NCI-H2227 treated with DMSO at 0.1 percent for 48 hours (cell line): Measurements from ENCODE around the gene BTNL9.
"Not testable (repeated sequence)": the region's sequence is repeated elsewhere in the genome, so short reads cannot be mapped to it uniquely, and the experiment has no call there.

Source experiments
- DNase-seq: peaks from one replicate; lab custom pipeline; 2025; lab: John Stamatoyannopoulos, UW

BTNL9 gene

GRCh38 chr5:181039931-181040630 is at the start of gene BTNL9:
Gene BTNL9, plus strand, starts transcription at chr5:181040266. Its CDS starts 5,224 bp downstream, at chr5:181045490.
- no peak for DNase-seq

- DNase-seq = no peak
These were observed 49.2 kb upstream of the BTNL9 start for GRCh38 chr5:180990882-180991242.

DNA sequence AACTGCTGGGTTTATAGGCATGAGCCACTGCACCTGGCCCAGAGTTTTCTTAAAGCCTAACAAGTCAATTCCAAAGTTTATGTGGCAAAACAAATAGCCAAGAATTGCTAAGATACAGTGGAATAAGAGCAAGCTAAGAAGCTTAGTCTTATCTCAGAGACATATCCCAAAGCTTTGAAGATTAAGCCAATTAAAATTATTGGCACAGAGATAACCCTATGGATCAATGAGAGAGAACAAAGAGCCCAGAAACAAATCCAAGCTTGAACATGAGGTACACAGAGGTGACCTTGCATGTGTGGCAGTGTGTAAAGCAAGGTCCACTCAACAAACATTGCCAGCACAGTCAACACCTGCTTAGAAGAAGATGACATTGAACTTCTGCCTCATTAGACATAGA is 38.1 kb upstream of the BTNL9 start:
- DNase-seq = no peak

DNA sequence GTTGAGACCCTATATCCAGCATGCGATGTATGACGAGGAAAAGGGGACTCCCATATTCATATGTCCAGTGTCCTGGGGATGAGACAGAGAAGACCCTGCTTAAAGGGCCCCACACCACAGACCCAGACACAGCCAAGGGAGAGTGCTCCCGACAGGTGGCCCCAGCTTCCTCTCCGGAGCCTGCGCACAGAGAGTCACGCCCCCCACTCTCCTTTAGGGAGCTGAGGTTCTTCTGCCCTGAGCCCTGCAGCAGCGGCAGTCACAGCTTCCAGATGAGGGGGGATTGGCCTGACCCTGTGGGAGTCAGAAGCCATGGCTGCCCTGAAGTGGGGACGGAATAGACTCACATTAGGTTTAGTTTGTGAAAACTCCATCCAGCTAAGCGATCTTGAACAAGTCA is 34.3 kb upstream of the BTNL9 start:
- DNase-seq = no peak

DNA sequence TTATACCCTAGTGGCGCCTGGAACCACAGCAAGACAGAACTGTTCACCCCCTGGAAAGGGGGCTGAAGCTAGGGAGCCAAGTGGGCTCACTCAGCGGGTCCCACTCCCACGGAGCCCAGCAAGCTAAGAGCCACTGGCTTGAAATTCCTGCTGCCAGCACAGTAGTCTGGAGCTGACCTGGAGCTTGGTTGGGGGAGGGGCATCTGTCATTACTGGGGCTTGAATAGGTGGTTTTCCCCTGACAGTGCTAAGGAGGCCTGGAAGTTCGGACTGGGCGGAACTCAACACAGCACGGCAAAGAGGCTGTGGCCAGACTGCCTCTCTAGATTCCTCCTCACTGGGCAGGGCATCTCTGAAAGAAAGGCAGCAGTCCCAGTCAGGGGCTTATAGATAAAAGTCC is 31.9 kb upstream of the BTNL9 start:
- no peak for DNase-seq

DNA sequence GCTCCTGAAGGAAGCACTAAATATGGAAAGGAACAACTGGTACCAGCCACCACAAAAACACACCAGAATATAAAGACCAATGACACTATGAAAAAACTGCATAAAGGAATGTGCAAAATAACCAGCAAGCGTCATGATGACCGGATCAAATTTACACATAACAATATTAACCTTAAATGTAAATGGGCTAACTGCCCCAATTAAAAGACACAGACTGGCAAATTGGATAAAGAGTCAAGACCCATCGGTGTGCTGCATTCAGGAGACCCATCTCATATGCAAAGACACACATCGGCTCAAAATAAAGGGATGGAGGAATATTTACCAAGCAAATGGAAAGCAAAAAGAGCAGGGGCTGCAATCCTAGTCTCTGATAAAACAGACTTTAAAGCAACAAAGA is 30.0 kb upstream of the BTNL9 start:
- DNase-seq = not testable (repeated sequence)

DNA sequence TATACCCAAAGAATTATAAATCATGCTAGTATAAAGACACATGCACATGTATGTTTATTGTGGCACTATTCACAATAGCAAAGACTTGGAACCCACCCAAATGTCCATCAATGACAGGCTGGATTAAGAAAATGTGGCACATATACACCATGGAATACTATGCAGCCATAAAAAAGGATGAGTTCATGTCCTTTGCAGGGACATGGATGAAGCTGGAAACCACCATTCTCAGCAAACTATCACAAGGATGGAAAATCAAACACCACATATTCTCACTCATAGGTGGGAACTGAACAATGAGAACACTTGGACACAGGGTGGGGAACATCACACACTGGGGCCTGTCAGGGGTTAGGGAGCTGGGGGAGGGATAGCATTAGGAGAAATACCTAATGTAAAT is 25.4 kb upstream of the BTNL9 start:
- DNase-seq = not testable (repeated sequence)

DNA sequence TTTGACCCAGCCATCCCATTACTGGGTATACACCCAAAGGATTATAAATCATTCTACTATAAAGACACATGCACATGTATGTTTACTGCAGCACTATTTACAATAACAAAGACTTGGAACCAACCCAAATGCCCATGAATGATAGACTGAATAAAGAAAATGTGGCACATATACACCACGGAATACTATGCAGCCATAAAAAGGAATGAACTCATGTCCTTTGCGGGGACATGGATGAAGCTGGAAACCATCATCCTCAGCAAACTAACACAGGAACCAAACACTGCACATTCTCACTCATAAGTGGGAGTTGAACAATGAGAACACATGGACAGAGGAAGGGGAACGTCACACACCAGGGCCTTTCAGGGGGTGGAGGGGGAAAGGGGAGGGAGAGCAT is 22.6 kb upstream of the BTNL9 start:
- not testable (repeated sequence) for DNase-seq

DNA sequence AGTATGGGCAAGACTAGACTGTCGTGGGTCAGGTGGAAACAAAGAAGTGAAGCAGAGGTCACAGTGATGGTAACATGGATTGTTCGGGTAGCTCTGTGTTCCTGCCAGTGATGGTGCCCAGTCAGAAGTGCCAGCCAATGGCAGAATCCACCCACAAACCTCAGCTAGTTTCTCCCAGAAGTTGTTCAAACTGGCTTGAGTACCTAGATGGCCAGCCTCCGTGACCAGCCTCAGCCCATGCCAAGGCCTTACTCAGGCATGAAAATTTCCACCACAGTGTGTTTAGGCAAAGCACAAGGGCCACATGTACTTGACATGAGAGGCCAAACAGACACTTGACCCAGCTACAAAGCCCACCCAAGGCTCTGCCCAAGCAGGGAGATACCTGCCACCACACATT is 19.4 kb upstream of the BTNL9 start:
- DNase-seq = no peak

- no peak for DNase-seq
These were observed 15.6 kb upstream of the BTNL9 start for GRCh38 chr5:181024245-181025064.

DNA sequence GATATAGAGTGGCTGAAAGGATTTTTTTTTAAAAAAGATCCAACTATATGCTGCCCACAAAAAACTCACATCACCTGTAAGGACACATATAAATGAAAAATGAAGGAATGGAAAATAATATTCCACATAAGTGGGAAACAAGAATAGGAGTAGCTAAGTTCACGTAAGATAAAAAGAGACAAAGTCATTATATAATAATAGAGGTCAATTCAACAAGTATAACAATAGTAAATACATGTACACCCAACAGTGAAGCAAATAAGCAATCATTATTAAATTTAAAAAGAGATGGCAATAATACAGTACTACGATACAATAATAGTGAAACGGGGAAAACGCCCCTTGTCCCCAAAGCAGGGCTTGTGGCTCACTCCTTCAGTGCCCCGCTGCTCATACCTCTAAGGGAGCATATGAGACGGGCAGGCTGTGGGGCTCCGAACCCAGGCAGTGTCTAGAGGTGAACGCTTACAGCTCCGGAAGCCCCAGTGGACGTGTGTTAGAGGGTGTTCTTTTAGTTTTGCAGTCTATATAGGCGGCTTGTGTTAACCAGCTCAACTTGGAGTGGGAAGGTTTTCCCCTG is 12.5 kb upstream of the BTNL9 start:
- DNase-seq = no peak

- no peak for DNase-seq
These were observed 11.8 kb upstream of the BTNL9 start for GRCh38 chr5:181028032-181028819.

DNA sequence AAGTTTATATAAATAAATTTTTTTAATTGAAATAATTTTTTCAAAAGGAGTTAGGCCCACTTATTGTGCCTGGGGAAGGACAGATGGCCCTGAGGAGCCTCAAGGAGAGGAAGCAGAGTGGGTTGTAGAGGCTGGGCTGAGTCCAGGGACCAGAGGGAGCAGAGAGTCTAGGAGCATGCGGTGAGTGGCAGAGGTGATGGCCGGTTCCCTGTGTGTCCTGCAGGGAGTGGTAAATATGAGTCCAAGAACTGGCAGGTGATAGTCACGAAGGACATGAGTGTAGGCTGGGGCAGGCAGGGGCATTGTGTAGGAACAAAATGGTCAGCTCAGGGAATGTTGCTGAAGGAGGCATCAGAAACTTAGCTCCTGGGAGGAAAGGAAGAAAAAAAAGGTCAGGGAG is 8.3 kb upstream of the BTNL9 start:
- DNase-seq = no peak

DNA sequence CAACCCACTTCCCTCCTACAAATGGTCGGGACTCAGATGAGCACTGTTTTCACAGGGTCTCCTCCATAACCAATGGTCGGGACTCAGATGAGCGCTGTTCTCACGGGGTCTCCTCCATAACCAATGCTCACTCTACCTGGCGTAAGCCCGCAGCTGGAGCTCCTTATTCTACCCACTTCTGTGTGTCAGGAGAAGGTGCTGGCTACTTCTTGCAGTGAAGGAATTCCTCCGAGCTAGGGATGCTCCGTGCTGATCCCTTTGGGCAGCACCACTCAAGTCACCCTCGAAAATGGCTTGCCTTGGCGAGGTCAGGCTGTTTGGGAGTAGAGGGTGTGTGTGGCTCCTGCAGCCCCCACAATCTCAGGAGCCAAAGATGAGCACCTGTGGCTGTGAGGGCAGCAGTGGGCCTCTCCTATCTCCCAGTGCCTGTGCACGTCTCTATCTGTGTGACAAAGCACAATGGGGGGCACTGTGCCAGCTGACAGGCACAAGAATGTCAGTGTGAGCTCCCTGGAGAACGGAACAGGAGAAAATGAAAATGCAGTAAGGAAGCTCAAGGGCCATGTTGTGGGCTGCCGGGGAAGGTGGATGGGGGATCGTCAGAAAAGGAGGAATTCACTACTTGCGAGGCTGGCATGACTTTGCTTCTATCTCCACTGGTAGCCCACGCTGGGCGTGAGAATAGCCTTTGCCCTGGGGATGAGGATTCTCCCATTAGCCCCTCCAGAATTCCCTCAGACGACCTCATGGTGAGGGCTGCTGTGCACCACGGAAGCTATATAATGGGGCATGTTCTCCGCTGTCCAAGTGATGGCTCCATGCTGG is 3.9 kb upstream of the BTNL9 start:
- DNase-seq = no peak

GRCh38 chr5:181036816-181037364 is 3.2 kb upstream of the BTNL9 start:
- DNase-seq = no peak

DNA sequence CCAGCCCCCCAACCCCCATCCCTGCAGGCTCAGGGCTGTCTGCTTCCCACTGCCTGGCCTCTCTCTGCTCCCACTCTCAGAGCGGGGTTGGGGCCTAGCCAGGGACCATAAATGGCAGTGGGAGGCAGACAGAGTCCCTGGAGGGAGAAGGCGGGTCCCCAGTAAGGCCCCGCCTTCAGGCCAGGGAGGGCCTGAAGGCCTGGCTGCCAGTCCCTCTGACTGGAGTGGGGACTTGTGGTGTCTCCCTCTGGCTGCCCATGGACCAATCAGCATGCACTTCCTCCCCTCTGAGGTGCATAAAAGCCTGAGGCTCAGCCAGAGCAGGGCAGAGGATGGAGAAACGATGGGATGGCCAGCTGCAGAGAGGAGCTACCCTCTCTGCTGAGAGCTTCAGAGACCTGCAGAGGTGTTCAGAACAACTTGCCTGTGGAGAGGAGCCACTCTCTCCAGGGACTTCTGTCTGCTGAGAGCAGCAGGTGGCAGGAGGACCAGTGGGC is 2.7 kb upstream of the BTNL9 start:
- DNase-seq = no peak

- DNase-seq = no peak
These were observed 595 bp upstream of the BTNL9 start for GRCh38 chr5:181039471-181039870.

GRCh38 chr5:181040631-181040945 is 522 bp downstream of the BTNL9 start:
- no peak for DNase-seq

GRCh38 chr5:181041043-181041442 is 977 bp downstream of the BTNL9 start:
- no peak for DNase-seq

DNA sequence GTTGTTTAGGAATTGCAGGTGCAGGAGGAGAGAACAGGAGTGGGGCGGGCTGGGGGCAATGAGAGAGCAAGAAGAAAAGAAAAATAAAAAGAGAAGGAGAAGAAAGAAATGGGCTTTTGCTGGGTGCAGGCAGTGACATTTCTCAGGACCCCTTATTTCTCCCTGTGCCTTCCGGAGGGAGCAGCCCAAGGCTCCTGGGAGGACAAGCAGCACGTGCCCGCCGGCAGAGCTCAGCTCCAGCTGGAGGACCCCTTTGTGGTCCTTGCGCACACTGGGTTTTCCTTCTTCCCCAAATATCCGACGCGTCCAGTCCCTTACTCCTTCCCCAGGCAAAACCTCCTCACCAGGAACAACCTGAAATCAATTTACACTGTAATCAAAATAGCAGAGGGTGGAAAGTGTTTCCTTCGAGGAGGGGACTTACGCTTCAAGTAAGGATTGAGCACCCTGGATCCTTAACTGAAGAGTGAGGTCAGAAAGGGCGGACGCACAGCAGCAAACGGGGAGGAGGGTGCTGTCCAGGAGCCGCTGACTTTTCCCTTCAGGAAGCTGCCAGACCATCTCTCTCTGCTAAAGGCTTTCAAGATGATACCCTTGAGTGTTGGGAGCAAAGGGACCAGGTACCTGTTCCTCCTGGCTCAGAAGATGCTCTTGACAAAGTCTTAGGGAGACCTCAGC is 2.1 kb downstream of the BTNL9 start:
- DNase-seq = no peak

- no peak for DNase-seq
These were observed 2.7 kb downstream of the BTNL9 start for GRCh38 chr5:181042722-181043121.
